MCF 10A (cell line): ENCODE data around the gene OR1I1. TPM values are rescaled to one million over a fixed set of nuclear protein-coding genes. Genes with fewer than 3 reads are reported as not detected.

Experiments used
- BruUV-seq: library from RNA; stranded (reverse); fragments of 400-500 nt; replicated peaks from 2 replicates; lab custom pipeline; 2021; lab: Mats Ljungman, UMichigan
- CTCF ChIA-PET: fragments of 300-600 bp; sonication (Branson Sonifier 250); formaldehyde crosslinking; extraction: SDS; loops from one replicate; lab custom pipeline; 2021; ENCODE audit warnings: antibody characterized with exemption, inconsistent platforms; lab: Yijun Ruan, JAX
- POLR2A ChIA-PET: fragments of 300-600, 350-650 bp; sonication (Branson Sonifier 250); formaldehyde crosslinking; extraction: SDS; loops from one replicate; lab custom pipeline; 2020; ENCODE audit warnings: antibody characterized with exemption, inconsistent platforms; lab: Yijun Ruan, JAX
- DNase-seq: peaks from one replicate; pipeline ENCODE4 v3.0.0-alpha.2; 2018; ENCODE audit not compliant: unreplicated experiment
- H3K27ac Mint-ChIP-seq: one replicate; pipeline ENCODE4 v1.8.0; 2022; ENCODE audit warnings: mild to moderate bottlenecking, low read depth, mixed read lengths; ENCODE audit not compliant: unreplicated experiment
- H3K27me3 Mint-ChIP-seq: one replicate; pipeline ENCODE4 v1.8.0; 2022; ENCODE audit warnings: mixed read lengths; ENCODE audit not compliant: insufficient read depth, unreplicated experiment
- H3K36me3 Mint-ChIP-seq: one replicate; pipeline ENCODE4 v1.8.0; 2022; ENCODE audit warnings: mild to moderate bottlenecking, moderate library complexity, mixed read lengths; ENCODE audit not compliant: insufficient read depth, unreplicated experiment
- H3K4me1 Mint-ChIP-seq: one replicate; pipeline ENCODE4 v1.8.0; 2022; ENCODE audit warnings: mixed read lengths; ENCODE audit not compliant: insufficient read depth, unreplicated experiment
- H3K4me3 Mint-ChIP-seq: one replicate; pipeline ENCODE4 v1.8.0; 2022; ENCODE audit warnings: mild to moderate bottlenecking, moderate library complexity, mixed read lengths; ENCODE audit not compliant: unreplicated experiment
- H3K9me3 Mint-ChIP-seq: one replicate; pipeline ENCODE4 v1.8.0; 2022; ENCODE audit warnings: mixed read lengths; ENCODE audit not compliant: unreplicated experiment
- CTCF ChIP-seq: fragments of 200-600 bp; IDR thresholded peaks from one replicate; pipeline ENCODE4 v1.8.0; 2022; ENCODE audit warnings: antibody characterized with exemption, mild to moderate bottlenecking; ENCODE audit not compliant: unreplicated experiment
- intact Hi-C: fragments of 100-400 bp; cut with micrococcal nuclease; formaldehyde crosslinking; loops from 2 replicates; pipeline ENCODE4 v1.14.1; 2022
- total RNA-seq: library from RNA; stranded (reverse); gene quantifications from 2 replicates; pipeline ENCODE4 v1.2.3, GENCODE V29; 2022

Gene OR1I1
- total RNA-seq, 1 experiment from 2014 or later = not detected

- ChIA-PET CTCF (interaction anchor here (1.0 to 2.4 kb wide), 2 partner anchors 12 to 47 kb away, joined by 3 to 18 read pairs; no protein-coding TSS in a partner anchor), POLR2A (no interaction called here)
- no TSS peak for BruUV-seq
- Mint-ChIP-seq H3K4me3 (no peak overlapping the region), H3K9me3 (peaks cover 13% of the 10 kb centered on the region), H3K27ac (no peak overlapping the region), H3K36me3 (peaks cover 6% of the 10 kb centered on the region), H3K4me1 (peaks cover 15% of the 10 kb centered on the region), H3K27me3 (no peaks in the 10 kb centered on the region)
- no peak for DNase-seq
- intact Hi-C loops = no loop called here
- no peak for TF ChIP-seq CTCF
Measured at GRCh38 chr19:15104411-15104810, 22.4 kb downstream of the OR1I1 start.

GRCh38 chr19:15105044-15105443 lies 23.0 kb downstream of the OR1I1 start:
- peaks cover 15% of the 10 kb centered on the region for H3K4me1 Mint-ChIP-seq
- no peak for DNase-seq
- H3K9me3 Mint-ChIP-seq = peaks cover 13% of the 10 kb centered on the region
- POLR2A ChIA-PET = no interaction called here
- peaks cover 6% of the 10 kb centered on the region for H3K36me3 Mint-ChIP-seq
- CTCF ChIA-PET = interaction anchor here (0.6 to 2.4 kb wide), 3 partner anchors 13 to 45 kb away, joined by 3 to 18 read pairs (median 6); no protein-coding TSS in a partner anchor
- no peaks in the 10 kb centered on the region for H3K27me3 Mint-ChIP-seq
- no peak overlapping the region for H3K27ac Mint-ChIP-seq
- no peak overlapping the region for H3K4me3 Mint-ChIP-seq
- intact Hi-C loops = no loop called here
- no peak for TF ChIP-seq CTCF
- no TSS peak for BruUV-seq

- Mint-ChIP-seq H3K27ac (peak within 1 kb of the TSS; percentile 88), H3K27me3 (no peaks in the 10 kb centered on the region), H3K4me1 (peaks cover 15% of the 10 kb centered on the region), H3K9me3 (peaks cover 13% of the 10 kb centered on the region), H3K36me3 (peaks cover 16% of the 10 kb centered on the region), H3K4me3 (peak within 1 kb of the TSS; percentile 78)
- DNase-seq = peak; percentile 46
- ChIA-PET CTCF (interaction anchor here (0.8 kb wide), 1 partner anchor 17 kb away, joined by 3 read pairs; no protein-coding TSS in a partner anchor), POLR2A (interaction anchor here (0.9 to 1.2 kb wide), 3 partner anchors 17 to 19 kb away, joined by 3 to 4 read pairs (median 3); no protein-coding TSS in a partner anchor)
- TF ChIP-seq CTCF = no peak
- no TSS peak for BruUV-seq
- intact Hi-C loops = loop anchor here (2.0 kb wide), 1 partner anchor 729 kb away; no protein-coding TSS in a partner anchor
Measured at GRCh38 chr19:15107061-15108010, 25.3 kb downstream of the OR1I1 start, which contains the start of gene SYDE1. SYDE1 (plus strand) TSS chr19:15107401; CDS start chr19:15107434, 33 bp downstream.
